Middle frontal gyrus (tissue), 1 donor: ENCODE results near the gene TEX29.

Source experiments
- DNase-seq: peaks from one replicate; pipeline ENCODE4 v3.0.0-alpha.2; 2015; ENCODE audit warnings: low spot score; ENCODE audit errors: extremely low spot score

TEX29 gene

DNA sequence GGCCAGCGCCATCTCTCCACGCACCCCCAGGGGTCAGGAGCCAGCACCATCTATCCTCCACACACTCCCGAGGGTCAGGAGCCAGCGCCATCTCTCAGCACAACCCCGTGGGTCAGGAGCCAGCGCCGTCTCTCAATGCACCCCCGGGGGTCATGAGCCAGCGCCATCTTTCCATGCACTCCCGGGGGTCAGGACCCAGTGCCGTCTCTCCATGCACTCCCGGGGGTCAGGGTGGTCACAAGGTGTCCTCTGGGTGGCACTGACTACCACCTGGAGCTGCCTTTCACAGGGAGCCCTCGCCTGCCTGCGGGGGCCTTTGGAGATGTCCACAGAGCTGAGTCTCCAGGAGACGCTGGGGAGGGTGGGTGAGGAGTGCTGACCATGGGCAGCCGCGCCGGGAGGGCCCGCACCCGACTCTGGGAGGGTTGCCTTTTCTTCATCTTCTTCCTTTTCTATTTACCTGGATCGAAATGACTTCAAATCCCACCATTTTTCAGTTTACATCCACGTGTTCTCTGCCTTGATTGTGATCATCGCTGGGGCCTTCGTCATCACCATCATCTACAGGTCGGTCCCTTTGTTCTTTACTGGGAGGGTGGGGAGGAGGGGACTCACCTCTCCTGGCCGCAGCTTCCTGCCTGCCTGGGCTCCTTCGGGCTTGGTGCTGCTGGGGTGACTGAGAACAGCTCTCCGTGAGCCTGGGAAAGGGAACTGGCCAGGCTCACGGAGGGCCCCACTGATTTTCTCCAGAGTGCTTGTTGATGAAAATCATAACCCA is 19.1 kb downstream of the TEX29 start:
- no peak for DNase-seq

DNA sequence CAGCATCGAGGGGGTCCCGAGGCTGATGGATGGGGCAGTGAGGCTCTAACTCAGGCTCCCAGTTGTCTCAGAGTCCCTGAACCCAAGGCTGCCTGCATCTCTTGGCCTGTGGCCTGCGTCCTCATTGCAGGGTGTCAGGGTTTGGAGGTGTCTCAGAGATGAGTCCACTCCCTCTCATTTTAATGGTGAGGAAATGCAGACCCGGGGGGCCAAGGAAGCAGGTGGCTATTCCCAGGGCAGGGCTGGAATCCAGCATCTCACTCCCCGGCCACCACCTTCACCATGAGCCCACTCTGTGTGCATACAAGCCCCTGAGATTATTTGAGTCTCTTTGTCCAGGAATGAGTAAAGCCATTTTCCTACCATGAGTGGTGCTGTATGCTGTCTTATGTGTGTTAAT is 21.4 kb downstream of the TEX29 start:
- DNase-seq = no peak

DNA sequence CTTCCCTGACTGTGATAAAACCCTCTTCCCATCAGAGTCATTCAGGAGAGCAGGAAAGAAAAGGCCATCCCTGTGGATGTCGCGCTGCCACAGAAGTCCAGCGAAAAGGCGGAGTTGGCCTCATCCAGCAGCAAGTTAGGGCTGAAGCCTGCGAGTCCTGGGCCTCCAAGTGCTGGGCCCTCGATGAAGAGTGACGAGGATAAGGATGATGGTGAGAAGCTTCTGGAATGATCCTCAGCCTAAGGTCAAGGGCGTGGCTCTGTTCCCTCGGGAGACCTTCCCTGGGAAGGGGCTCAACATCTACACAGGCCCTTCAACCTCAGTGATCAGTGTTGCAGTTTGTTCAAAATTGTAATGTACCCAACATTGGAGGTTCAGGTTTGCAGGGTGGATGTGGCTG is 22.3 kb downstream of the TEX29 start:
- DNase-seq = no peak

DNA sequence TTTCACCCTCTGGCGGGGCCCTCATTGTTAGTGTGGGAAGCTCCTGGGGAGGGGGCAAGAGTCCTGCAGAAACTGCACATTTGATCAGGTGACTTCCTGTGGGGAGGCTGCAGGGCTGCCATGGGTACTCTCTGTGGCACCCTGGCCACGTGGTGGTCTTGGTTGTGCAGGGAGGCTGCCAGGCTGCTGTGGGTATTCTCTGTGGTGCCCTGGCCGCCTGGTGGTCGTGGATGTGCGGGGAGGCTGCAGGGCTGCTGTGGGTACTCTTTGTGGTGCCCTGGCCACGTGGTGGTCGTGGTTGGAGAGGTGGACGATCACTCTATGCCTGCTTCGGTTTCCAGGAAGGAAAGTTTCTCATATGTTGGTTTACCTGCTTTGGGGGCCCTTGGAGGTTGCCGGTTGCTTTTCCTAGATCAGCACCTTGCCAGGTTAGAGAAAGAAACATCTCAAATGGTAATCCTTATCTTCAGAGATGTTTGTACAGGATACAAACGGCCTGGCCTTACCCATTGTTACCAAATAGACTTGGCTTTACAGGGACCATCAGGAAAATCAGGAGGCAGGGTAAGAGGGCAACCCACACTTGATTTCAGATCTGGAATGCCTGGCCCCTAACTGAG is 22.9 kb downstream of the TEX29 start:
- no peak for DNase-seq

DNA sequence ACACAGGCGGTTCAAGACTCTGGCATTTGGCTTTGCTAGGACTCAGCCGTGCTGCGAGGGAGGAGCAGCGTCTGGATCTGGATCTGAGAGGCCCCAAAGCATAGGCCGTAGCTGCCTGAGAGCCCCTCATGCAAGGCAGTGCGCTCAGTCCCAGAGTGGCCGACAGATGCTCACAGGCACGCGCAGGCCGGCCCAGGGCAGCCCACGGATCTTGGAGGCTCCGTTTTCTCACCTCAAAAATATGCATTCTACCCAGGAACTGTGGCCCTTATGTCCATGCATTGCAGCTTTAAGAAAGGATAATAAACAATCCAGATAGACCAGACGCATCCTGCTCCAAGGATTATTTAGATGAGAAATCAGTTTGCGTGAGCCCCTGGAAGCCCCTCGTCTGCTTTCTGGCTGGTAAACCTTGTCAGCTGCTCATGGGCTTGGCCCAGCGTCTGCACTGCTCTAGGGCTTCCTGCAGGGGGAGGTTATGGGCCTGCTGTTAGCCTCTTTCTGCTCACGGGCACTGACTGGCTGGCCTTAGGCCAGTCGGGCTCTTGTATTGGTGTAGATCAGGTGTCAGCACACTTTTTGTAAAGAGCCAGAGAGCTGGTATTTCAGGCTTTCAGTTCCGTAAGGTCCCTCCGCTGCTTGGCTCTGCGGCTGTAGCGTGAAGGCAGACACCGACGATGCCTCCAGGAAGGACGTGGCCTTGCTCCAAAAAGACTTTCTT is 24.2 kb downstream of the TEX29 start:
- DNase-seq = no peak

DNA sequence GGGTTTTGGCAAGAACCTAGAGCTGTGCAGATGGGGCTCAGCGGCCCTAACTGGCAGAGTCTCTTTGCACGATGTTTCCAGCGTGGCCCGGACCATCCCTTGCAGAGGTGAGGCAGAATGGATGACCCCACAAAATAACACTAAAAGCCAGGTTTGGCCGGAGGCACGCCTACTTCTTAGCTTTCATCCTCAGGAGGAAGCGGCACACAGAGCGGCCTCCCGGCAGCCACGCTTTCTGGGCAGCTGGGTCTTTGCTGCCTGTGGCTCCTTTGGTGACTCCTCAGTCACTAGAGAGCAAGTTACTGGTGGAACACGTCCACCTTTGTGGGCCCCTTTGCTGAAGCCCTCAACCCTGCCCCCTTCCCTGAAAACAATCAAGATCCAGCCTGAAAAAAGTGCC is 25.2 kb downstream of the TEX29 start:
- no peak for DNase-seq

DNA sequence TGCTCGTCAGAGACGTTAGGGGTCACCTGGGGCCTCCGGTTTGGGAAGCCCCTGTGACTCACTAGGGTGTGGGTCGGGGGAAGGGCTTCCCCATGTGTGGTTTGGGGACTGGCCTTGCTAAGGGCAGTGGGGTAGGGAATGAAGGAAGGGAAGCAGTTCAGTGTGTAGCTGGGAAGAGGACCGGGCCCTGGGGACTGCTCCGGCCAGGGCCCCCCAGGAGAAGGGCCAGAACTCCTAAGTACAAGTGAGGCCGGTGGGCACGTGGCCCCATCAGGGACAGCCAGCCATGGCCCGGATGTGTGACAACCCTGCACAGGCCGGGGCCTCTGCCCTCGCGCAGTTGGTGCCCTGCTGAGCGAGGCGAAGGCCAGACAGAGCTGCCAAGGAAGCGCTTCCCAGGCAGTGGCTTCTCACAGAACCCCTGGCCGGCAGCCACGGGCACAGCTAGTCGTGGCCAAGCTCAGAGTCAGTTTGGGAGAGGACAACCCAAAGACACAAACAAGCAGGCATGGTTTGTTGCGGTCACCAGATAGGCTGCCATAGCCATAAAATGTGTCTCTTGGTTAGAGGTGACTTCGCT is 25.7 kb downstream of the TEX29 start:
- no peak for DNase-seq

DNA sequence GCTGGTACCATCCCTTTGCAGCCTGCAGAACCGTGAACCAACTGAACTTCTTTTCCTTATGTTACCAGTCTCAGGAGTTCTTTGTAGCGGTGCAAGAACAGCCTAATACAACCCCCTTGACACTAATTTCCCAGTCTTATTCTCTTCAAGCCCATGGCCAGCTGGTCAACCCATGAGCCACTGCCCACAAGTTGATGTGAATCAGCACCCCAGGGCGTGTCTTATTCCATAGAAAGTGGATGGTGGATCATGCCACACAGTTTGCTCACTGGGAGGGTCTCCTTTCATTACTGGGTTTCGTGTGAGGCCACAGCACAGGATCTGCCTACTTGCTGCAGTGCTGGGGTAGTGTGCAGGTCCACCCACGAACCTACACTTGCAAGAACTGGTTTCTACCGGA is 27.0 kb downstream of the TEX29 start:
- DNase-seq = no peak

DNA sequence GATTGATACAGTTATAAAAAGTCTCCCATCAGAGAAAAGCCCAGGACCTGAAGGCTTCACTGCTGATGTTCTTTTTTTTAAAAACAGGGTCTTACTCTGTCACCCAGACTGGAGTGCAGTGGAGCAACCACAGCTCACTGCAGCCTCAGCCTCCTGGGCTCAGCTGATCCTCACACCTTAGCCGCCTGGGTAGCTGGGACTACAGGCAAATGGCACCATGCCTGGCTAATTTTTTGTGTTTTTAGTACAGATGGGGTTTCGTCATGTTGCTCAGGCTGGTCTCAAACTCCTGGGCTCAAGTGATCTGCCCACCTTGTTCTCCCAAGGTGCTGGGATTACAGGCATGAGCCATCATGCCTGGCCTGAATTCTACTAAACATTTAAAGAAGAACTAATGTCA is 33.1 kb downstream of the TEX29 start:
- no peak for DNase-seq

DNA sequence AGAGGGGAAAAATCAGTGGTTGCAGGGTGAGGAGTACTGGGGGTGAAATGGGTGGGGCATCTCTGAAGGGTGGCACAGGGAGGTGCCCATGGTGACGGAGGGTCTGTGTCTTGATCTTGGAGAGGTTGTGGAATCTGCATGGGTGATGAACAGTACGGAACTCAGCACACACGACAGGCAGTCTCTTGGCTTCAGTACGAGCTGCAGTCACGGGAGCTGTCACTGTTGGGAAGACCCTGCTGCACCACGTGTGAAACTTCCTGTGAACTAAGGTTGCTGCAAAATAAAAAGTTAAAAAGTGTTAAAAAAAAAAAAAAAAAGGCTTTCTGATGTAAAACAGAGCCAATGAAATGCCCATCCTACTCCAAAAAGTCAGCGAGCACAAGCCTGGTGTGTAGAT is 34.3 kb downstream of the TEX29 start:
- no peak for DNase-seq

DNA sequence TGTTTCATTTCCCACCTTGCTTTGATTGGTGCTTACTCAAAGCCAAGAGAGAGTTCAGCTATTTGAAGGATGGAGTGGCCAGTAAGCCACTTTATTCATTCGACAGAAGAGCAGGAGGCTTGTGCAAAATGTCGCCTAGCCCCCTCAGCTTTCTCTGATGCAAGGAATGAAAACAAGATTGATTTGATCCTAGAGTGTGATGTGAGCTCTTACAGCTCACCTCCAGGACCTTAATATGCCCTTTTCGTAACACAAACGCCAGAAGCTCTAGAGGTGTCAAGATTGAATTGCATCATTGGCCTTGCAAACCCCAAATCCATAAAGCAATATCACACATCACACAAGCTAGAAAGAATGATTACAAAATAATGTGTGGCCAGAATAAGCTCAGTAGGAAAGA is 36.4 kb downstream of the TEX29 start:
- no peak for DNase-seq

DNA sequence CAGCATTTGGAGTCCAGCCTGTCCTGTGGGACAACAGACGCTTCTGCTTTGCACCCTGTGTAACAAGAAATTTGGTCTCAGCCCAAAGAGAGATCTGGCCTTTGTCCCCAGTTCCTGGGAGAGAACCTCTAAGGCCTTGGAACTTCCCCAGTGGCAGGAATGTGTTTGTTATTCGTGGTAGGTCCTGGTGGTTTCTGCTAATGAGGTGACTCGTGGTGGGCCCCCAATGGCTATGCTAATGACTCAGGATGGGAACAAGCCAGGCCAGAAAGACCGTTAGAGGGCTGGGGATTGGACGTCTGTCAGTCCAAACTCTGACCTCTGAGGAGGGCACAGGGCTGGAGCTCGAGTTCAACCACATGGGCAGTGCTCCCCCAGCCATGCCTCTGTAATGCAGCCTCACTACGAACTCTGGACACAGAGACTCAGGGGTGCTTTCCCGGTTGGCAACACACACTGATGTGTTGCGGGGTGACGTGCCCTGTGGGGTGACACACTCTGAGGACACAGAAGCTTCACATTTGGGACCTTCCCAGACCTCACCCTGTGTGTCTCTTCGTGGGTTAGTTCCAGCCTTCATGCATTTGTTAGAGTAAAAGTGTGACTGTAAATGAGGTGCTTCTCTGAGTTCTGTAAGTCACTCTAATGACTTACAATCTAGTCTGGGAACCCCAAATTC is 38.9 kb downstream of the TEX29 start:
- DNase-seq = no peak

DNA sequence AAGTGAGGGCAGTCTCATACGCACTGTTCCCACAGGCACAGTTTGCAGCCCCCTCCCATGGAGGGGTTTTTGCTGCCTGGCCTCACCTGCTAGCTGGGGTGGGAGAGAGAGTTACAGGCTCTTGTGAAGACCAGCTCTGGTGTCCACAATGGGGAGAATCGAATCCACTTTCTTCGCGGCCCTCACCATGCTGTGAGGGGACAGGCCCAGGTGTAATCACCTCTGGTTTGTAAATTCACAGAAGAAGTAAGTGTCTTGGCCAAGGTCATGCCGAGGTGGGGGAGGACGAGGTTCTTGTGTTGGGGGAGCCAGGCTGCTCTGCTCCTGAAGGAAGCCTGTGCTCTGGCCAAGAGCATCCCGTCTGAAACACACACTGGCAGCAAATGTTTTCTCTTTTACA is 39.5 kb downstream of the TEX29 start:
- no peak for DNase-seq

DNA sequence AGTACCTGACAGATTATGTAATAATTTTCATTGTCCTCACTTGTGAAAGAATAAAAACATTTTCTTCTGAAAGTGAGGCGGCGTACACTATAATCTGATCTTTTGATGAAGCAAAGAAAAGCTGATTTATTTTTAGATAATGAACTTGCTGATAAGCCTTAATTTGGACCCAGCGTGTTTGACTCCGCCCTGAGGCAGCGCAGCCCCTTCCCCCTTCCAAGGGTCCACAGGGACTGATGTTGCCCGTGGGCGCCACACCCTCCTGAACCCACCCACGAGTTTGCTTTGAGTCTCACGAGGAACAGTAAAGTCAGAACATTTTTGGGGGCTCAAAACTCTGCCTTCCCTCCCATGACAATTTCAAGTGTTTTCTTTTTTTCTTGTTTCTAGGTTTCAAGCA is 40.0 kb downstream of the TEX29 start:
- DNase-seq = no peak

DNA sequence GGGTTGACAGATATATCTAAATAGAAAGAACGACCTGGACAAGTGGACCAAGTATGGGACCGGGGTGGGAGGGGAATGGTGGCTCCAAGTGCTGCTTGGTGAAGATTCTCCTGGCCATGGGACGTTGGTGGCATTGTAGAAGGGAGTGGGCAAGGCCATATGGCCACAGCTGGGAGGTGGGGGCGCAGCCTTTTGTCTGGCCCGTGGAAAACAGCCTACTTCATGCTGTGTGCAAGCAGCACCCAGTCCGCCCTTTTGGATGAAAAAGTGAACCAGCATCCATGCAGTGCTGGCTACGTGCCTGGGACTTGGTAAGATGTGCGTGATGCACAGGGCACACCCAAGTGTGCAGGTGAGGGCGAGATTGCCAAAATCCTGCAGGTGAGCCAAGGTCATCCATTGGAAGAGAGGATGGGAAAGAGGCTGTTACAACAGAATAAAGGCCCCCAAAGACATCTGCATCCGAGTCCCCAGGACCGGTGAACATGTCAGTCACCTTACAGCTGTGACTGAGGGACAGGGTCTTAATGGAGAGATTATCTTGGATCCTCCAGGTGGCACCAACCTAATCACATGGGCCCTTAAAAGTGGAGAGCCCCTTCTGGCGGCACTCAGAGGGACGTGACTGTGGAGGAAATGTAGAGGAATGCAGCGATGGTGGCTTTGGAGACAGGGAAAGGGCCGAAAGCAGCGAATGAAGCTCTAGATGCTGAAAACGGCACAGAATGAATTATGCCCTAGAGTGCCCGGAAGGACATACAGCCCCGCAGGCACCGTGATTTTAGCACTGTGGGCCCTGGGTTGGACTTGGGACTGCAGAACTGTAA is 40.8 kb downstream of the TEX29 start:
- no peak for DNase-seq

DNA sequence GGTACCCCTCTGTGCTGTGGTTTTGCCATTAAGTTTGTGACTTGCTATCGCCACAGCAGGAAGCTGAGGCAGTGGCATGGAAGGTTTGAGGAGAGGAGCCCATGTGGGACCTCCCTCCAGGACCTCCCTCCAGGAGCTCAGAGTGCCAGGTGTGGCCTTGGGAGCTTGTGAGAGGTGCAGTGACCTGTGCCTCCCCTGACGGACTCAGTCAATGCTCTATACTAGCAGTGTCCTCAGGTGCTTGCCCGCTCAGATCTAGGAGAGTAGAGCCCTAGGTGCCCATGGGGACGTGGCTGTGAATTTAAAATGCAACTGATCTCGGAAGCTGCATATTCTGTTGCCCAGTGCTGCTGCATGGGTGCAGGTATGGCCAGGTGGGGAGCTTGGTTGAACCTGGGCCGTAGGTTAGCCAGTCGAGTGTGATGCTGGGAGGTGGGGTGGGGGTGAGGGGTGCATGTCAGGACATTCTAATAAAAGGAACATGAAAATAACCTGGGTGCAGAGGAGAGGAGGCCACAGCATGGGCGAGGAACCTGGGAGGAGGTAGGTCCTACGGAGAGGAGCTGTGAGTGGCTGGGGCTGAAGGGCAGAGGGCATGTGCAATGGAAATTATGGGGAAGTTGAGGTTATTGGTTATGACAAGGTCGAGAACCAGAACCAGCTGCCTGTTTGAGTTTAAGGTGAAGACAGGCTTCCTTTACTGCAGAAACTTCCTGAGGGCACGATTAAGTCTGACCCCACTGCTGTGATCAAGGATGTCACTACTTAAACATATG is 41.6 kb downstream of the TEX29 start:
- no peak for DNase-seq

DNA sequence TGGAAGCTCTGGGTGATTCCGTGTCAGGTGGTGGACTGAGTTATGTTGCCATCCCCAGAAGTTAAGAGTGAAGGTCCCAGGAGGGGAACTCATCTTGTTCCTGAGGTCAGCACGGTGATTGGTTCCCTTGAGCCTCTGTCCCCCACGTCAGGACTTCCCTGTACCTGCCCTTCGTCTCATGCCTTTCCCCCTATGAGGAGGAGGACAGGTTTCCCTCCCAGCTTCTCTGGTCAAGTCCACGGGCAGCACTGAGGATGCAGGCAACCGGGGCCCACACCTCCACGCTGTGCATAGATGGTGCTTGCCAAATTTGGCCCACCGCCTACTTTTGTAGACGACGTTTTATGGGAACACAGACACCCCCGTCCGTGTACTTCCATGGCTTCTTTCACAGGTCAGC is 42.7 kb downstream of the TEX29 start:
- DNase-seq = no peak

DNA sequence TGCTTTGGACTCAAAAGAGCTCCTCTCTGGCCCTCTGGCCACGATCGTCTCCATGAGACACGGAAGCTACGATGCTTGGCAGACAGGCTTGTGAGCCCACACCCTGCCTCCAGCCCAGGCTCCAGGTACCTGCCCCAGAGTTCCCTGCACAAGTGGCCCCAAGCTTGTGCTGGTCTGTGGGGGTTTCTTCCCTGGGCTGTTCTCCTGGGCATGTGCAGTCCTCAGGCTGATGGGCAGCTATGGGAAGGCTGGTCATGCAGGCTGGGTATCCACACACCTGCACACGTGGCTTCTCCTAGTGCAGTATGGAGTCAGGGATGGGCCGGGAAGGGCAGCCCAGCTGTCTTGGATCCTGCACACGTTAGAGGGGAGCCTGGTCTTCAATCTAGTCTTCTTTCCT is 43.1 kb downstream of the TEX29 start:
- DNase-seq = no peak

DNA sequence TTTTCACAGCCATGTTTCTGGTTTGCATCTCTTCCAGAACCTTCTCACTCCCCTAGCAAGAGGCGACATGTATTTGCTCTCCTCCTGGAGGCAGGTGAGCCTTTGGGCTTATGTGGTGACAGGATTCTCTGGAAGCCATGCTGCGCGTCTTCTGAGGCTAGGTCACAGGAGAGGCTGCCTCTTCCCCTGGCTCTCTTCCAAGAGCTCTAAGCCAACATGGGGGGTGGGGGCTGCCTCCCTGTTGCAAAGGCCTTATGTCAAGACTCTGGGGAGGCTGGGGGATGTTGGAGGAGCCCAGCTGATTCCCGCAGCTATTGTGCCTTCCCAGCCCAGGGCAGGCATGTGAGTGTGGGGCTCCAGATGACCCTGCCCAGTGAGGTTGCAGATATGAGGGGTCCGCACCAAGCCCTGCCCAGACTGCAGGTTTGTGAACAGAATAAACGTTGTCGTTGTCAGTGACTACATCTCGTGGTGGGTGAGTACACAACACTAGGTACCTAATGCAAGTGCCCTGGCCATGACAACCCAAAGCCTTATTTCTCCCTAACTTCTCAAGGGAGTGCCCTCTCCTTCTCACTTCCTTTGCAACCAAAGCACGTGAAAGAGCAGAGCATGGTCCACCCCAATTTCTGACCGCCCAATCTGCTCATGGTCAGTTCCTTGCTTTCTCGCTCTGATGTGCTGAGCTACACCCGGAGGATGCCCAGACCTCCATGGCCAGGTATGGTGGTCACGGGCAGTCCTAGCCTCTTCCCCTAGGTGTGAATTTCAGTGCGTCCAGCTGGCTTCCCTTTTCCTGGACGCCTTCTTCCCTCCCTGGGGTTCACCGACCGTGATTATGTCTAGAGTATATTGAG is 44.9 kb downstream of the TEX29 start:
- DNase-seq = no peak
